ENCODE results near the gene PRKN. TPM values are rescaled to one million over a fixed set of nuclear protein-coding genes. Genes with fewer than 3 reads are reported as not detected.

Gene PRKN
- total RNA-seq, 1 experiment from 2014 or later = 0.46 TPM

- Histone ChIP-seq H3K9me3 (ENCODE audit: control insufficient read depth, insufficient read depth, low read depth, low read length) (no peaks in the 10 kb centered on the region), H3K27ac (ENCODE audit: low read length) (no peak overlapping the region), H3K4me1 (ENCODE audit: control insufficient read depth, insufficient read depth, low read length) (no peaks in the 10 kb centered on the region), H3K4me3 (ENCODE audit: low read depth in 2 of 2, low read length in 2 of 2) (no peak overlapping the region), H3K27me3 (ENCODE audit: control insufficient read depth, insufficient read depth, low read length) (no peaks in the 10 kb centered on the region), H3K36me3 (ENCODE audit: control insufficient read depth, insufficient read depth, low read length) (no peaks in the 10 kb centered on the region)
- in situ Hi-C loops (cut with HindIII; ENCODE audit: low pct_unique_long_range_greater_than_20kb, low sequenced_read_pairs) (no loop called here), intact Hi-C loops (cut with micrococcal nuclease; ENCODE audit: unreplicated experiment) (no loop called here)
- CTCF ChIA-PET = no interaction called here
- no TSS peak for BruUV-seq (replicated peaks)
- POLR2A ChIA-PET = no interaction called here
- ATAC-seq = no peak
- no peak for TF ChIP-seq CTCF (IDR thresholded peaks at IDR 0.05)
- TF ChIP-seq POLR2AphosphoS5 (IDR thresholded peaks at IDR 0.05; ENCODE audit: low read depth, low read length) = no peak
- TF ChIP-seq REST (IDR thresholded peaks at IDR 0.05; ENCODE audit: insufficient read depth in 1 of 2, low read depth in 2 of 2, low read length in 1 of 2) = no peak
- no peak for TF ChIP-seq SIN3A (IDR thresholded peaks at IDR 0.05; ENCODE audit: borderline replicate concordance, insufficient read depth, low read depth, low read length)
- TF ChIP-seq TCF7L2 (IDR thresholded peaks at IDR 0.05; ENCODE audit: low read depth, low read length) = no peak
- no peak for DNase-seq (ENCODE audit: low read depth, low spot score)
These were observed 363.1 kb downstream of the PRKN start for GRCh38 chr6:162364488-162364887.

- POLR2A ChIA-PET = no interaction called here
- in situ Hi-C loops (cut with HindIII; ENCODE audit: low pct_unique_long_range_greater_than_20kb, low sequenced_read_pairs) (no loop called here), intact Hi-C loops (cut with micrococcal nuclease; ENCODE audit: unreplicated experiment) (no loop called here)
- Histone ChIP-seq H3K4me1 (ENCODE audit: control insufficient read depth, insufficient read depth, low read length) (no peaks in the 10 kb centered on the region), H3K27ac (ENCODE audit: low read length) (no peak overlapping the region), H3K9me3 (ENCODE audit: control insufficient read depth, insufficient read depth, low read depth, low read length) (no peaks in the 10 kb centered on the region), H3K4me3 (ENCODE audit: low read depth in 2 of 2, low read length in 2 of 2) (no peak overlapping the region), H3K36me3 (ENCODE audit: control insufficient read depth, insufficient read depth, low read length) (no peaks in the 10 kb centered on the region), H3K27me3 (ENCODE audit: control insufficient read depth, insufficient read depth, low read length) (no peaks in the 10 kb centered on the region)
- CTCF ChIA-PET = no interaction called here
- BruUV-seq (replicated peaks) = no TSS peak
- DNase-seq (ENCODE audit: low read depth, low spot score) (no peak), ATAC-seq (no peak)
- TF ChIP-seq REST (IDR thresholded peaks at IDR 0.05; ENCODE audit: insufficient read depth in 1 of 2, low read depth in 2 of 2, low read length in 1 of 2) (no peak), SIN3A (IDR thresholded peaks at IDR 0.05; ENCODE audit: borderline replicate concordance, insufficient read depth, low read depth, low read length) (no peak), POLR2AphosphoS5 (IDR thresholded peaks at IDR 0.05; ENCODE audit: low read depth, low read length) (no peak), TCF7L2 (IDR thresholded peaks at IDR 0.05; ENCODE audit: low read depth, low read length) (no peak), CTCF (IDR thresholded peaks at IDR 0.05) (no peak)
These were observed 363.8 kb downstream of the PRKN start for GRCh38 chr6:162363757-162364156.
